Measurements from ENCODE around the gene NRXN3. TPM values are rescaled to one million over a fixed set of nuclear protein-coding genes. Genes with fewer than 3 reads are reported as not detected.

NRXN3 gene
- total and polyA plus RNA-seq, 8 donors, result 1.3 to 7.6 (median 1.5) TPM

GRCh38 chr14:78704965-78705364 is 534.8 kb downstream of the NRXN3 start:
- ATAC-seq (no peak), DNase-seq (no peak)
- no peaks in the 10 kb centered on the region for H3K4me1 ChIP-seq
- no peak overlapping the region for H3K27ac ChIP-seq
- H3K27me3 ChIP-seq, result no peaks in the 10 kb centered on the region
- intact Hi-C loops (cut with DNase I), result no loop called here
- no peaks in the 10 kb centered on the region for H3K9me3 ChIP-seq
- no peaks in the 10 kb centered on the region for H3K36me3 ChIP-seq
- no peak for TF ChIP-seq CTCF (IDR thresholded peaks at IDR 0.05)
- no peak overlapping the region for H3K4me3 ChIP-seq

GRCh38 chr14:78705989-78706388 is 535.8 kb downstream of the NRXN3 start:
- no peak for ATAC-seq
- no peak for TF ChIP-seq CTCF (IDR thresholded peaks at IDR 0.05)
- Histone ChIP-seq H3K9me3 (no peaks in the 10 kb centered on the region), H3K4me3 (no peak overlapping the region), H3K4me1 (no peaks in the 10 kb centered on the region), H3K27ac (no peak overlapping the region), H3K36me3 (no peaks in the 10 kb centered on the region), H3K27me3 (no peaks in the 10 kb centered on the region)
- intact Hi-C loops (cut with DNase I), result no loop called here
- no peak for DNase-seq

- Histone ChIP-seq H3K27ac (no peak overlapping the region), H3K27me3 (no peaks in the 10 kb centered on the region), H3K36me3 (no peaks in the 10 kb centered on the region), H3K4me3 (no peak overlapping the region), H3K4me1 (no peaks in the 10 kb centered on the region), H3K9me3 (no peaks in the 10 kb centered on the region)
- TF ChIP-seq CTCF (IDR thresholded peaks at IDR 0.05), result no peak
- intact Hi-C loops (cut with DNase I), result no loop called here
- DNase-seq (no peak), ATAC-seq (no peak)
Observed at GRCh38 chr14:78709795-78710557, 539.8 kb downstream of the NRXN3 start.

- no peak for DNase-seq
Observed at GRCh38 chr14:78710963-78711362, 540.8 kb downstream of the NRXN3 start.

GRCh38 chr14:78713716-78714115 is 543.5 kb downstream of the NRXN3 start:
- TF ChIP-seq CTCF (IDR thresholded peaks at IDR 0.05), result no peak

More at GRCh38 chr14:78710963-78711362, 540.8 kb downstream of the NRXN3 start:
- H3K27ac ChIP-seq, result no peak overlapping the region
- ATAC-seq, result no peak
- no peaks in the 10 kb centered on the region for H3K4me1 ChIP-seq
- no peaks in the 10 kb centered on the region for H3K27me3 ChIP-seq
- H3K4me3 ChIP-seq, result no peak overlapping the region
- H3K36me3 ChIP-seq, result no peaks in the 10 kb centered on the region
- no peak for TF ChIP-seq CTCF (IDR thresholded peaks at IDR 0.05)
- intact Hi-C loops (cut with DNase I), result no loop called here
- H3K9me3 ChIP-seq, result no peaks in the 10 kb centered on the region

More at GRCh38 chr14:78713716-78714115, 543.5 kb downstream of the NRXN3 start:
- intact Hi-C loops (cut with DNase I), result no loop called here
- Histone ChIP-seq H3K4me1 (no peaks in the 10 kb centered on the region), H3K27me3 (no peaks in the 10 kb centered on the region), H3K27ac (no peak overlapping the region), H3K9me3 (no peaks in the 10 kb centered on the region), H3K4me3 (no peak overlapping the region), H3K36me3 (no peaks in the 10 kb centered on the region)
- ATAC-seq, result no peak
- no peak for DNase-seq

Data from left lung (tissue), 10 donors.